ENCODE measurements around the gene SOAT1.

The SOAT1 gene

GRCh38 chr1:179302070-179302469 lies 8.5 kb downstream of the SOAT1 start:
- DNase-seq (ENCODE audit: low spot score), result no peak
- in situ Hi-C loops (cut with MboI; ENCODE audit: low pct_unique_long_range_greater_than_20kb, low sequenced_read_pairs, unreplicated experiment), result no loop called here
- TF ChIP-seq, protein P1, sequence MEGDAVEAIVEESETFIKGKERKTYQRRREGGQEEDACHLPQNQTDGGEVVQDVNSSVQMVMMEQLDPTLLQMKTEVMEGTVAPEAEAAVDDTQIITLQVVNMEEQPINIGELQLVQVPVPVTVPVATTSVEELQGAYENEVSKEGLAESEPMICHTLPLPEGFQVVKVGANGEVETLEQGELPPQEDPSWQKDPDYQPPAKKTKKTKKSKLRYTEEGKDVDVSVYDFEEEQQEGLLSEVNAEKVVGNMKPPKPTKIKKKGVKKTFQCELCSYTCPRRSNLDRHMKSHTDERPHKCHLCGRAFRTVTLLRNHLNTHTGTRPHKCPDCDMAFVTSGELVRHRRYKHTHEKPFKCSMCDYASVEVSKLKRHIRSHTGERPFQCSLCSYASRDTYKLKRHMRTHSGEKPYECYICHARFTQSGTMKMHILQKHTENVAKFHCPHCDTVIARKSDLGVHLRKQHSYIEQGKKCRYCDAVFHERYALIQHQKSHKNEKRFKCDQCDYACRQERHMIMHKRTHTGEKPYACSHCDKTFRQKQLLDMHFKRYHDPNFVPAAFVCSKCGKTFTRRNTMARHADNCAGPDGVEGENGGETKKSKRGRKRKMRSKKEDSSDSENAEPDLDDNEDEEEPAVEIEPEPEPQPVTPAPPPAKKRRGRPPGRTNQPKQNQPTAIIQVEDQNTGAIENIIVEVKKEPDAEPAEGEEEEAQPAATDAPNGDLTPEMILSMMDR (IDR thresholded peaks at IDR 0.05; ENCODE audit: extremely low read depth, insufficient read depth, missing control alignments), result no peak

GRCh38 chr1:179303200-179303785 lies 9.7 kb downstream of the SOAT1 start:
- DNase-seq (ENCODE audit: low spot score), result no peak
- in situ Hi-C loops (cut with MboI; ENCODE audit: low pct_unique_long_range_greater_than_20kb, low sequenced_read_pairs, unreplicated experiment), result no loop called here
- TF ChIP-seq, protein P1 (IDR thresholded peaks at IDR 0.05; ENCODE audit: extremely low read depth, insufficient read depth, missing control alignments), result no peak

- no peak for DNase-seq (ENCODE audit: low spot score)
- TF ChIP-seq, protein P1 (IDR thresholded peaks at IDR 0.05; ENCODE audit: extremely low read depth, insufficient read depth, missing control alignments), result no peak
- in situ Hi-C loops (cut with MboI; ENCODE audit: low pct_unique_long_range_greater_than_20kb, low sequenced_read_pairs, unreplicated experiment), result no loop called here
These were observed 11.9 kb downstream of the SOAT1 start for GRCh38 chr1:179305450-179305849.

DNA sequence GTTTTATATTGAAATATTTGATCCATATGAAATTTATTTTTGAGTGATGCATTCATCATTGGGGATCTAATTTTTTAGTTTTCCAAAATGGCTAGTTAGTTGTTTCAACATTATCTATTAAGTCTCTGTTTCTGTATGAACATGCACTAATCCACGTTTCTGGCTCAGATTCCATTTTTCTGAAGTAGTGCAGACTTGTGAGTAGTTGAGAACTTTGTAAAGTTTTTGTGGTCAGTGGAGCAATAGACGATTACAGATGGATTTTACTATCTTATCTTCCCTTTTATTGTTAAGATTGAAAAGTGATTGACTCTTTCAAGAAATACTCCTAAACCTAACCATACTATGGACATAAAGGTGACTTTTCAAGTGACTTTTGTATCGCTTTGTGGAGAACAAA lies 16.7 kb downstream of the SOAT1 start:
- no peak for DNase-seq (ENCODE audit: low spot score)
- in situ Hi-C loops (cut with MboI; ENCODE audit: low pct_unique_long_range_greater_than_20kb, low sequenced_read_pairs, unreplicated experiment), result no loop called here
- TF ChIP-seq, protein P1 (IDR thresholded peaks at IDR 0.05; ENCODE audit: extremely low read depth, insufficient read depth, missing control alignments), result no peak

GRCh38 chr1:179310721-179311120 lies 17.1 kb downstream of the SOAT1 start:
- in situ Hi-C loops (cut with MboI; ENCODE audit: low pct_unique_long_range_greater_than_20kb, low sequenced_read_pairs, unreplicated experiment), result no loop called here
- TF ChIP-seq, protein P1 (IDR thresholded peaks at IDR 0.05; ENCODE audit: extremely low read depth, insufficient read depth, missing control alignments), result no peak
- DNase-seq (ENCODE audit: low spot score), result no peak

- in situ Hi-C loops (cut with MboI; ENCODE audit: low pct_unique_long_range_greater_than_20kb, low sequenced_read_pairs, unreplicated experiment), result no loop called here
- TF ChIP-seq, protein P1 (IDR thresholded peaks at IDR 0.05; ENCODE audit: extremely low read depth, insufficient read depth, missing control alignments), result no peak
- DNase-seq (ENCODE audit: low spot score), result no peak
These were observed 17.6 kb downstream of the SOAT1 start for GRCh38 chr1:179311149-179311700.
